Activated CD8-positive, alpha-beta memory T cell treated with anti-CD3 and anti-CD28 coated beads, Interleukin-2, amount 10 ng/mL, durations not matched to agents 7 days and 5 days (primary cell): ENCODE results near the gene C11orf52. TPM values are rescaled to one million over a fixed set of nuclear protein-coding genes. Genes with fewer than 3 reads are reported as not detected.
"Not testable (repeated sequence)": the region's sequence is repeated elsewhere in the genome, so short reads cannot be mapped to it uniquely, and the experiment has no call there.

Source experiments
- ATAC-seq: fragments of 150-1000 bp; cut with Tn5 transposase; one replicate; pipeline ENCODE4 v1.10.0; 2021; ENCODE audit warnings: moderate library complexity
- CTCF ChIA-PET: fragments of 350-600 bp; sonication (Branson Sonifier 250); formaldehyde crosslinking; loops from one replicate; lab custom pipeline; 2021; ENCODE audit warnings: antibody characterized with exemption; lab: Charles Lee
- DNase-seq: peaks from one replicate; pipeline ENCODE4 v3.0.0-alpha.2; 2020
- H3K27ac Mint-ChIP-seq: one replicate; pipeline ENCODE4 v1.8.0; 2021; ENCODE audit warnings: mild to moderate bottlenecking, mixed read lengths
- H3K27me3 Mint-ChIP-seq: one replicate; pipeline ENCODE4 v1.8.0; 2021; ENCODE audit warnings: mixed read lengths
- H3K36me3 Mint-ChIP-seq: one replicate; pipeline ENCODE4 v1.8.0; 2021; ENCODE audit warnings: mild to moderate bottlenecking, mixed read lengths
- H3K4me1 Mint-ChIP-seq: one replicate; pipeline ENCODE4 v1.8.0; 2021; ENCODE audit warnings: mixed read lengths
- H3K4me3 Mint-ChIP-seq: one replicate; pipeline ENCODE4 v1.8.0; 2021; ENCODE audit warnings: mild to moderate bottlenecking, moderate library complexity, mixed read lengths
- H3K9me3 Mint-ChIP-seq: one replicate; pipeline ENCODE4 v1.8.0; 2022; ENCODE audit warnings: low read depth, mixed read lengths
- total RNA-seq, 2 experiments: library from RNA; stranded (reverse); gene quantifications; one replicate each; pipeline ENCODE4 v1.2.3, GENCODE V29; 2021

C11orf52 gene
- total RNA-seq, 2 experiments from 2014 or later: not detected

DNA sequence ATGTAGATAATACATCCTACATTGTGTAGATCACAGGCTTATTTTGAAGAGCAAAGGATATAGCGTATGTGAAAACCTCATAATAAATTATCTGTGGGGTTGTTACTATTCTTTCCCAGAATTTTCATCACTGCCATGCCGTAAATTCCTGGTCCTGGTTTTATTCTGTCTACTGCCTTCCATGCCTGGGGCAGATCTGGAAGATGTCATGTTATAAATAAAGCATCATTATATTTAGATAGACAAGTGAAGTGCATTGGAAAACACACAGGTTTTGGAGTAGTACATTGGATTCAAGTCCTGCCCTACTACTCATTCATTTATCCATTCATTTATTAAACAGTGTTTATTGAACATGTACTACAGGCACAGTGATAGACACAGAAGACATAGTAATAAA lies 2.2 kb downstream of the C11orf52 start:
- H3K27ac Mint-ChIP-seq: no peak overlapping the region
- ATAC-seq (no peak), DNase-seq (no peak)
- H3K4me1 Mint-ChIP-seq: peaks cover 6% of the 10 kb centered on the region
- peaks cover 26% of the 10 kb centered on the region for H3K27me3 Mint-ChIP-seq
- no peak overlapping the region for H3K4me3 Mint-ChIP-seq
- no peaks in the 10 kb centered on the region for H3K36me3 Mint-ChIP-seq
- CTCF ChIA-PET: no interaction called here
- H3K9me3 Mint-ChIP-seq: no peaks in the 10 kb centered on the region

DNA sequence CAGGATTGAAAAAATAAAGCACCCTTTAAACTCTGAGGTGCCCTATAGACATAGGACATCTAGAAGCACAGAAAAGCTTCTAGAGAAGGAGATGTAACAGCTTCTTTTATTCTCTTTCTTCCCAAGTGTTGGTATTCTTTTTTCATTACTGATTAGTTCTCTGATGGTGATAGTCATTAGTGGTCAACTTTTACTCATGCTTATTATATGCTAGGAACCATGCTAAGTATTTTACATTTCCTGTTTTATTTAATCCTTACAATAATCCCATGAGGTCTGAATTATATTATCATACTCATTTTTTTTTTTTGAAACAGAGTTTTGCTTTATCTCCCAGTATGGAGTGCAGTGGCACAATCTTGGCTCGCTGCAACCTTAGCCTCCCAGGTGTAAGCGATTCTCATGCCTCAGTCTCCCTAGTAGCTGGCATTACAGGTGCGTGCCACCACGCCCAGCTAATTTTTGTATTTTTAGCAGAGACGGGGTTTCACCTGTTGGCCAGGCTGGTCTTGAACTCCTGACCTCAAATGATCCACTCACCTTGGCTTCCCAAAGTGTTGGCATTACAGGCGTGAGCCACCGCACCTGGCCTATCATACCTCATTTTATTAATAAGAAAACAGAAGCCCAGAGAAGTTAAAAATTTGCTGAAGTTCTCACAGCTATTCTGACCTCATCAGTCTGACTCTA lies 3.0 kb downstream of the C11orf52 start:
- no peak for DNase-seq
- ATAC-seq: no peak
- Mint-ChIP-seq H3K4me3 (no peak overlapping the region), H3K27me3 (peaks cover 18% of the 10 kb centered on the region), H3K36me3 (no peaks in the 10 kb centered on the region), H3K9me3 (no peaks in the 10 kb centered on the region), H3K4me1 (peaks cover 13% of the 10 kb centered on the region), H3K27ac (no peak overlapping the region)
- CTCF ChIA-PET: no interaction called here

DNA sequence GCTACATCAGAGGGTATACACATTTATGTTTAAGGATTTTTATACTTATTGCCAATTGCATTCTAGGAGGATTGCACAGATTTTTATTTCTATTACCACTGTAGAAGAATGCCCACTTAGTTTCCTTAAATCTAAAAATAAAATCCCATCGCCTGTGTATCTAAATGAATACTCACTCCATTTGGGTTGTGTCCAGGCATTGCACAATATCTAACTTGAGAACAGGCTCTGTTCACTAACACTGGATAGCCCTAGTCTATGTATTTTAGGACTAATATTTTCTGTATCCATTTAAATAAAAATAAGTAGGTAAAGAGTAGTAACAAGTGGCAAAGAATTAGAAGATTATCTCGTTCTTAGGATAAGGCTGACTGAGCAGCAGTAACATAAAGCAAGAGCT lies 4.1 kb downstream of the C11orf52 start:
- Mint-ChIP-seq H3K27ac (no peak overlapping the region), H3K4me3 (no peak overlapping the region), H3K9me3 (no peaks in the 10 kb centered on the region), H3K27me3 (peaks cover 12% of the 10 kb centered on the region), H3K4me1 (peaks cover 19% of the 10 kb centered on the region), H3K36me3 (no peaks in the 10 kb centered on the region)
- DNase-seq (no peak), ATAC-seq (no peak)
- CTCF ChIA-PET: no interaction called here

DNA sequence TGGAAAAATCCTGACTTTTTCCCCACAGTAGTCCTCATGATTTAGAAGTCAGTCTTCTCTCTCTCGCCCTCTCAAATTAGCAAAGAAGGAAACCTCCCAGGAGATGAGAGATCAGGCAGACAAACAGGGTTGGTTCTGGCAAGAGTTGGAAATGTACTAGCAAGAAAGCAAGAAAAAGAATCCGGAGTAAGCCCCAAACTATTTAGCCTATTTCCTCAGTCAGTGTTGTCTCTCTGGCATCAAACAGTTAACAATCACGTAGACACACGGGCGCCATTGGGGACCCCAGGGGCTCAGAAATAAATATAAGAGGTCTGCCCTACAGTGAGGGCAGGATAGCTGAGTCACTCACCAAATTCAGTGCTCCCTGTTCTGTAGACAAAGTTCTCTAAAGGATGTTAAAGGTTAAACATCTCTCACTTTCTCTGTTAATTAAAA lies 4.7 kb downstream of the C11orf52 start:
- ATAC-seq (no peak), DNase-seq (no peak)
- CTCF ChIA-PET: no interaction called here
- H3K9me3 Mint-ChIP-seq: no peaks in the 10 kb centered on the region
- no peaks in the 10 kb centered on the region for H3K36me3 Mint-ChIP-seq
- H3K27ac Mint-ChIP-seq: no peak overlapping the region
- no peak overlapping the region for H3K4me3 Mint-ChIP-seq
- H3K4me1 Mint-ChIP-seq: peaks cover 21% of the 10 kb centered on the region
- peaks cover 12% of the 10 kb centered on the region for H3K27me3 Mint-ChIP-seq

DNA sequence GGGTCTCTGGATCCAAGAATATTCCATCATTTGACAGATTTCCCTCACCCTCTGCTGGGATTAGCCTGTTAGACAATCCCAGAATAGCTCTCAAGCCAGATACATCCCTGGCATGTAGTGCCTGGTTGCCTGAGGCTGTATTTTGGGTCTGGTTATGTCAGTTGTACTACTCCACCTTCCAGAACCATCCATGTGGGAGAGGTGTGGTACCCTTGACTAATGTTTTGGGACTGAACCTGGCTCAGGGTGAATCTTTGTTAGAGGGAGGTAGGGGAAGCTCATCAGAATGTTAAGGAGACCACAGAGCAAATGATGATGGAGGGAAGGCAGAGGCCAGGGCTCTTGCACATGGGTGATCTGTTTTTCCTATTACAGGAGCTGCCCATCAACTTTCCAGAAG lies 5.2 kb downstream of the C11orf52 start:
- CTCF ChIA-PET: no interaction called here
- no peak for ATAC-seq
- H3K27me3 Mint-ChIP-seq: peaks cover 12% of the 10 kb centered on the region

DNA sequence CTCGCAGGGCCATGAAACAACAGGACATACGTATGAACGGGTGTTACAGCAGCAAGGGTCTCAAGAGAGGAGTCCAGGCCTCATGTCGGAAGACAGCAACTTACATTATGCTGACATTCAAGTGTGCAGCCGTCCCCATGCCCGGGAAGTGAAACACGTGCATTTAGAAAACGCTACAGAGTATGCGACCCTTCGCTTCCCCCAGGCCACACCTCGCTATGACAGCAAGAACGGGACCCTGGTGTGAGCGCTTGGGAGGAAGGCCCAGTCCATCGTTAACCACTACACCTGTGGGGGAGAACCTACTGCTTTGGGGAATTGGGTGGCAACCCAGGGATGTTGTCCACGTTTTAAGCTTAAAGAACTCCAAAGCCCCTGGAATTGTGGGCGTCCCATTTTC lies 7.2 kb downstream of the C11orf52 start:
- ATAC-seq (no peak), DNase-seq (no peak)
- no peaks in the 10 kb centered on the region for H3K9me3 Mint-ChIP-seq
- CTCF ChIA-PET: interaction anchor here (1.1 to 3.6 kb wide), 6 partner anchors 10 to 60 kb away, joined by 3 to 21 read pairs (median 11); partner anchors contain the start of gene ALG9
- peaks cover 21% of the 10 kb centered on the region for H3K4me1 Mint-ChIP-seq
- H3K27ac Mint-ChIP-seq: peak overlapping the region; percentile 44
- peak overlapping the region; percentile 81 for H3K4me3 Mint-ChIP-seq
- H3K36me3 Mint-ChIP-seq: no peaks in the 10 kb centered on the region
- H3K27me3 Mint-ChIP-seq: peaks cover 10% of the 10 kb centered on the region

More for the DNA sequence above, 5.2 kb downstream of the C11orf52 start:
- no peak overlapping the region for H3K27ac Mint-ChIP-seq
- H3K36me3 Mint-ChIP-seq: no peaks in the 10 kb centered on the region
- no peak for DNase-seq
- no peaks in the 10 kb centered on the region for H3K9me3 Mint-ChIP-seq
- H3K4me3 Mint-ChIP-seq: no peak overlapping the region
- H3K4me1 Mint-ChIP-seq: peaks cover 21% of the 10 kb centered on the region

DNA sequence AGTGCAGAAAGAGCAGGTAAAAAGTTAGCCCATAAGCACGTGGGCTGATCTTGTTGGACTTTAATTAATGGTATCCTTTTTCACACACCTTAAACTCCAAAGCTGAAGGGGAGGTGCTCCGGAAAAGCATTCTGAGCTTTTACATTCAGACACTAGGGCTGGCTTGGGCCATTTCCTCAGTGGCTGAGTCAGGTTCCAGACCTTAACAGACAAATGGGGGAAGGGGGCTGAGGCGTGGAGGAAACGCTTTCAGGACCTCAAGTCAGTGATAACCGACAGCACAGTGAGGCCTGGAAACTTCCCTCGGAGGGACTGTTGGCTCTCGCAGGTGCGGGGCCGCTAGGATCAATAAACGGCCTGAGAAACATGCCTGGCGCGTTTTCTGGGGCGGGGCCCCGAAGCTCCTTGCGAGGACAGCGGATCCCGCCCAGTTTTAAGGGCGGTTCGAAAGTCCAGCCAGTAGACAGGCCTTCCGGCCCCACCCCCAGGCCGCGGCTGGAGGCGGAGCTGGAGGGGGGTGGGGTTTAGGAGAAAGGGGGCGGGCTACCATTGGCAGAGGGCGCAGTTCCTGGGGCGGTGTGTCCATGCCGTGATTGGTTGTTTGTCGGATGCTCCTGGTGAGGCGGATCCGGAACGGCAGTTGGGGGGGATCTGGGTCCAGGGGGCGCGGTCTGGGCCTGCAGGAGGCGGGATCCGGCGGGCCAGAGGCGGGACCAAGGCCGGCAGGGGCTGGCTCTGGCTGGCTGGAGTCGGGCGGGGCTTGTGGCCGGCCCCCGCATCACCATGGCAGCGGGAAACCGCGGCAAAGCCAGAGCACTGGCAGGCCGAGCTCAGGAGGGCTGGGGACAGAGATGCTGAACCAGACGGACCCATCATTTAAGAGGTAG lies 8.0 kb downstream of the C11orf52 start:
- H3K27ac Mint-ChIP-seq: peak overlapping the region; percentile 89
- CTCF ChIA-PET: interaction anchor here (0.8 to 3.6 kb wide), 13 partner anchors 9 to 481 kb away, joined by 3 to 21 read pairs (median 7); partner anchors contain the start of gene ALG9
- peak; percentile 94 for ATAC-seq

DNA sequence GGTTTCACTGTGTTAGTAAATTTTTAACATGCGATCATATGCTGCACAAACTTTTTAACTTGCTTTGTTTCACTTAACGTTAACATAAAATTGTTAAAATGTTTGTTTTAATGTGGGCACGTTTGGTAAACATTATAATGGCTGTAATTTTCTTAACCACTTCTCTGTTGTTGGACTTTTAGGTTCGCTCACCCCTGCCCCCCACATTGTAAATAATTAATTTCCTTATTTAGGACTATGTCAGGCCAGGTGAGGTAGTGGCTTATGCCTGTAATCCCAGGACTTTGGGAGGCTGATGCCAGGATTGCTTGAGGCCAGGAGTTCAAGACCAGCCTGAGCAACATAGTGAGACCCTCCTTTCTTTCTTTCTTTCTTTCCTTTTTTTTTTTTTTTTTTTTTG lies 11.8 kb downstream of the C11orf52 start:
- CTCF ChIA-PET: interaction anchor here (1.8 to 4.1 kb wide), 2 partner anchors 51 to 54 kb away, joined by 5 to 66 read pairs; no protein-coding TSS in a partner anchor
- no peaks in the 10 kb centered on the region for H3K36me3 Mint-ChIP-seq
- peaks cover 35% of the 10 kb centered on the region for H3K4me1 Mint-ChIP-seq
- no peak overlapping the region for H3K4me3 Mint-ChIP-seq
- no peaks in the 10 kb centered on the region for H3K27me3 Mint-ChIP-seq
- no peak for ATAC-seq
- H3K9me3 Mint-ChIP-seq: no peaks in the 10 kb centered on the region
- no peak overlapping the region for H3K27ac Mint-ChIP-seq
- no peak for DNase-seq

More for the DNA sequence above, 8.0 kb downstream of the C11orf52 start:
- Mint-ChIP-seq H3K9me3 (no peaks in the 10 kb centered on the region), H3K4me3 (peak overlapping the region; percentile 81), H3K27me3 (peaks cover 4% of the 10 kb centered on the region), H3K4me1 (peaks cover 23% of the 10 kb centered on the region), H3K36me3 (no peaks in the 10 kb centered on the region)
- DNase-seq: peak; percentile 97

DNA sequence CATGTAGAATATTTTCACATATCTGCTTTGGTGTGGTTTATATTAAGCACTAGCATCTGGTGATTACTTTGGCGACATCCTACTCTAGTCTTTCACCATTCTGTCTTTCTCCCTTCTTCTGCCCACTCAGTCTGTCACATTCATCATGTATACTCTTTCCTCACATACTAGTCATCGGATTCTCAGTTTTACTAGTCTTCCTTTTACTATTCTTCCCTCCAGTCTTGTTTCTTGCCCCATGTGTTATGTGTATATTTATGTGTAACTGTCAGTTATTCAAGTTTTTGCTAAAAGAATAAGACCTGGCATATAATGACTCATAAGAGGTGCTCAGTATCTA lies 13.9 kb downstream of the C11orf52 start:
- Mint-ChIP-seq H3K4me1 (peaks cover 32% of the 10 kb centered on the region), H3K36me3 (no peaks in the 10 kb centered on the region), H3K9me3 (no peaks in the 10 kb centered on the region), H3K27ac (peak overlapping the region; percentile 64), H3K4me3 (peak overlapping the region; percentile 54), H3K27me3 (no peaks in the 10 kb centered on the region)
- DNase-seq: no peak
- no peak for ATAC-seq
- CTCF ChIA-PET: interaction anchor here (0.7 to 4.1 kb wide), 14 partner anchors 9 to 368 kb away, joined by 3 to 66 read pairs (median 4); no protein-coding TSS in a partner anchor

DNA sequence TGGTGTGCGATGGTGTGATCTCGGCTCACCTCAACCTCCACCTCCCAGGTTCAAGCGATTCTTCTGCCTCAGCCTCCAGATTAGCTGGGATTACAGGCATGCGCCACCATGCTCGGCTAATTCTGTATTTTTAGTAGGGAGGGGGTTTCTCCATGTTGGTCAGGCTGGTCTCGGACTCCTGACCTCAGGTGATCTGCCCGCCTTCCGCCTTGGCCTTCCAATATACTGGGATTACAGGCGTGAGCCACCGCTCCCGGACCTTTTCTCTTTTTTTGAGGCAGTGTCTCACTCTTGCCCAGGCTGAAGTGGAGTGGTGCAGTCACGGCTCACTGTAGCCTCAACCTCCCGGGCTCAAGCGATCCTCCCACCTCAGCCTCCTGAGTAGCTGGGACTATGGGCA lies 14.5 kb downstream of the C11orf52 start:
- H3K9me3 Mint-ChIP-seq, DNase-seq, H3K36me3 Mint-ChIP-seq, H3K4me3 Mint-ChIP-seq, ATAC-seq, H3K27ac Mint-ChIP-seq, H3K27me3 Mint-ChIP-seq: not testable (repeated sequence)
- CTCF ChIA-PET: interaction anchor here (1.0 to 7.5 kb wide), 4 partner anchors 11 to 347 kb away, joined by 3 to 68 read pairs (median 8); no protein-coding TSS in a partner anchor
- H3K4me1 Mint-ChIP-seq: peaks cover 35% of the 10 kb centered on the region

DNA sequence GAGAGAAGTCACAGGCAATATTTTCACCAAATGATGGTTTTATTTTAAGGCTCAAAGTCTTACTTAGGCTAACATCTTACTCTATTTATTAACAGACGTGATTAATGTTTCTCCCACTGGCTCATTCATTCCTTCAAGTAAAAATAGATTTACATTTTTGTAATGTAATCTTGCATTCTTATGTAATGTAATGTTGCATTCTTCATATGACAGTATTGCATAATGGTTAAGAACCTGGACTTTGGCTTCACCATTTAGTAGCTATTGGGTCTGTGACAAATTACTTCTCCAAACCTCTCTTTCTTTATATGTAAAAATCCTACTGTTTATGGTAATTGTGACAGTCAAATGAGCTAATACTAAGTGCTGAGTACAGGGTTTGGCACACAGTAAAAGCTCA lies 15.2 kb downstream of the C11orf52 start:
- Mint-ChIP-seq H3K27me3 (no peaks in the 10 kb centered on the region), H3K36me3 (no peaks in the 10 kb centered on the region), H3K4me1 (peaks cover 42% of the 10 kb centered on the region), H3K4me3 (no peak overlapping the region), H3K9me3 (no peaks in the 10 kb centered on the region), H3K27ac (no peak overlapping the region)
- CTCF ChIA-PET: interaction anchor here (0.7 to 7.5 kb wide), 5 partner anchors 44 to 346 kb away, joined by 3 to 68 read pairs (median 3); no protein-coding TSS in a partner anchor
- no peak for ATAC-seq
- no peak for DNase-seq

DNA sequence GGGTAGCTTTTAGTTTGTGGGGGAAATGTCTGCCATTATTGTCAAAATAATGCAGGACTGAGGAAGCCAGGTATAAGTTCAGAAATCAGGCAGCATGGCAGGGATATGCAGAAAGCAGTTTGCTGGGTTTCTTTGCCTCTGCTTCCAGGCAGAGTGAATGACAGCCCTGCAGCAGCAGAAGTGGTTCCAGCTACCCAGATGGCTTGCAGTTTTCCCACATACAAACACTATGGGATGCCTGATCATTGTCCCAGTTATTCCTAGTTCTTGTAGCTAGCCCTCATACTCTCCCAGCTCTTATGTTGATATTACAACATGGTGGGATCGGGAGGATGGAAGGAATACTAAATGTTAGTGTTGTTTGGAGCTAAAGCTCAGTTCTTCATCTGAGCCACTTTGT lies 15.6 kb downstream of the C11orf52 start:
- CTCF ChIA-PET: interaction anchor here (0.7 to 7.5 kb wide), 6 partner anchors 44 to 346 kb away, joined by 3 to 68 read pairs (median 4); no protein-coding TSS in a partner anchor
- DNase-seq (peak; percentile 14), ATAC-seq (no peak)
- H3K4me1 Mint-ChIP-seq: peaks cover 47% of the 10 kb centered on the region
- H3K4me3 Mint-ChIP-seq: no peak overlapping the region
- H3K9me3 Mint-ChIP-seq: no peaks in the 10 kb centered on the region
- no peak overlapping the region for H3K27ac Mint-ChIP-seq
- H3K27me3 Mint-ChIP-seq: no peaks in the 10 kb centered on the region
- no peaks in the 10 kb centered on the region for H3K36me3 Mint-ChIP-seq

DNA sequence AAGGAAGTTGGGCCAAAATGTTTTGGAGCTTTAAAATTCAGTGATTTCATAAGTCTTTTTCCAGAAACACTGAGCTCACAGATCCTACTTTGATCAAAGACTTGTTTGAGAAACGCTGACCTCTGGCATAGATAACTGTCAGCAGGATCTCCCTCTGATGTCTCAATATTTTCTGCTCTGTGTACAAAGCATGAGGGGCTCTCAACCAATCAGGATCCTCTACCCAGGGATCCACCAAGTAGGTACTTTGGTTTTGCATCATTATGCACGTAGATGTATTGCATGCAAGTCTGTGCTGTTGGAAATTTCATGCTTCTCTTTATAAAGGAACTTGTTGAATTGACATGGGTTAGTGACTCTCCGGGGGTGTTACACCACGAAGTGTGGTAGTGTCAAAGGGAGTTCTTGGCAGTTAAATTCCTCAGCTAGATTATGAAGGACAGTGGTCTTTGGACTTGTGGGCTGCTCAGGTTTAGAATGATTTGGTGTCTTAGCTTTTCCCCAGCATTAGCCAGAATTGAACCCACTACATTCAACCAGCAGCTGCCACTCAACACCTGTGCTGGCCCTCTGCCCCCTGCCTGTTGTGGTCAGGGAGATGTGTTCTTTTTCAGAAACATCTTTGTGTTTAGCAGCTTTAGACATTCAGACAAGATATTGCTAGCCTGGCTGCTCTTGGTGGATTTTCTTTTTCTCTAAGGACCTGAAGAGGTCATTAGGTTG lies 16.8 kb downstream of the C11orf52 start:
- Mint-ChIP-seq H3K27me3 (no peaks in the 10 kb centered on the region), H3K4me1 (peaks cover 48% of the 10 kb centered on the region), H3K27ac (peak overlapping the region; percentile 66), H3K9me3 (no peaks in the 10 kb centered on the region), H3K36me3 (peaks cover 2% of the 10 kb centered on the region), H3K4me3 (peak overlapping the region; percentile 18)
- ATAC-seq (no peak), DNase-seq (peak; percentile 41)
- CTCF ChIA-PET: interaction anchor here (0.8 to 7.5 kb wide), 4 partner anchors 9 to 345 kb away, joined by 3 to 68 read pairs (median 10); no protein-coding TSS in a partner anchor
